ENCODE measurements around the gene TIMM22.
A peak's percentile ranks its signal among the peaks of the same experiment; 100 is the strongest.

TIMM22 gene

GRCh38 chr17:1002412-1002753, 5.5 kb downstream of the TIMM22 start:
- peak; percentile 82 for DNase-seq (ENCODE audit: low read depth)

- peak; percentile 87 for DNase-seq (ENCODE audit: low read depth)
Observed at GRCh38 chr17:1002771-1003555, 6.0 kb downstream of the TIMM22 start.

GRCh38 chr17:1003633-1003971, 6.7 kb downstream of the TIMM22 start:
- no peak for DNase-seq (ENCODE audit: low read depth)

GRCh38 chr17:1003972-1004768, 7.2 kb downstream of the TIMM22 start:
- DNase-seq (ENCODE audit: low read depth): no peak

GRCh38 chr17:1004769-1005295, 7.9 kb downstream of the TIMM22 start:
- DNase-seq (ENCODE audit: low read depth): no peak

GRCh38 chr17:1005361-1005946, 8.5 kb downstream of the TIMM22 start:
- peak; percentile 58 for DNase-seq (ENCODE audit: low read depth)

GRCh38 chr17:1006054-1006453, 9.1 kb downstream of the TIMM22 start:
- no peak for DNase-seq (ENCODE audit: low read depth)

- DNase-seq (ENCODE audit: low read depth): no peak
Observed at GRCh38 chr17:1007310-1008007, 10.5 kb downstream of the TIMM22 start.

- no peak for DNase-seq (ENCODE audit: low read depth)
Observed at GRCh38 chr17:1008008-1008761, 11.3 kb downstream of the TIMM22 start.

GRCh38 chr17:1009229-1010085, 12.5 kb downstream of the TIMM22 start:
- no peak for DNase-seq (ENCODE audit: low read depth)

- DNase-seq (ENCODE audit: low read depth): no peak
Observed at GRCh38 chr17:1010086-1010450, 13.1 kb downstream of the TIMM22 start.

- no peak for DNase-seq (ENCODE audit: low read depth)
Observed at GRCh38 chr17:1010586-1010985, 13.7 kb downstream of the TIMM22 start.

- no peak for DNase-seq (ENCODE audit: low read depth)
Observed at GRCh38 chr17:1011138-1011537, 14.2 kb downstream of the TIMM22 start.

- DNase-seq (ENCODE audit: low read depth): no peak
Observed at GRCh38 chr17:1011760-1012735, 15.1 kb downstream of the TIMM22 start.

GRCh38 chr17:1012823-1013728, 16.1 kb downstream of the TIMM22 start:
- no peak for DNase-seq (ENCODE audit: low read depth)

- no peak for DNase-seq (ENCODE audit: low read depth)
Observed at GRCh38 chr17:1013729-1014090, 16.8 kb downstream of the TIMM22 start.

- DNase-seq (ENCODE audit: low read depth): no peak
Observed at GRCh38 chr17:1018547-1018946, 21.6 kb downstream of the TIMM22 start.

GRCh38 chr17:1019451-1019850, 22.5 kb downstream of the TIMM22 start:
- DNase-seq (ENCODE audit: low read depth): no peak
